Upper lobe of left lung (tissue), 4 donors: Measurements from ENCODE around the gene KIAA1217.

Experiments
- POLR2A ChIP-seq, 4 donors: fragments of 450-650 bp; IDR thresholded peaks; one replicate each; pipeline ENCODE4 v1.5.1; 2016 to 2017; ENCODE audit warnings: antibody characterized with exemption in 4 of 4, mild to moderate bottlenecking in 2 of 4
- TF ChIP-seq, protein P1 (sequence below), 6 experiments: fragments of 450-650 bp in 4 of 6; fragments of 200-600 bp in 2 of 6; sonication (generic) in 2 of 6; IDR thresholded peaks; one replicate each; pipeline ENCODE4 v1.5.1; 2016 to 2019; ENCODE audit warnings: antibody characterized with exemption in 6 of 6

DNA sequence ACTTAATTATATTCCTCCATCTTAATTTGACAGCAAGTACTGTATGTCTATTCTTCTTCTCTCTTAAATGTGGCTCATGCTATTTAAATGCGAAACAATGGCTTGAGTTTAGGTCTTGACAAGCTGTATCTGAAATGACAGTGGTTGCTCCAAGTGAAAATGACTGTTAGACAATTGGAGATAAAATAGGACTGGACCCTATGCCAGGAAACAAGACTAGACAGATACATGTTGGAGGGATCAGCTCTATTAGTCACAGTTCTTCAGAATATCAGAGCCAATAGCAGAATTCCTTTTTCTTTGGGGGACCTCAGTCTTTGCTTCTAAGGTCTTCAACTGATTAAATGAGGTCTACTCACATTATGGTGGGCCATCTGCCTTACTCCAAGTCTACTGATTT, 25.8 kb downstream of the KIAA1217 start:
- no peak for TF ChIP-seq POLR2A (IDR thresholded peaks at IDR 0.05)
- TF ChIP-seq, protein P1, sequence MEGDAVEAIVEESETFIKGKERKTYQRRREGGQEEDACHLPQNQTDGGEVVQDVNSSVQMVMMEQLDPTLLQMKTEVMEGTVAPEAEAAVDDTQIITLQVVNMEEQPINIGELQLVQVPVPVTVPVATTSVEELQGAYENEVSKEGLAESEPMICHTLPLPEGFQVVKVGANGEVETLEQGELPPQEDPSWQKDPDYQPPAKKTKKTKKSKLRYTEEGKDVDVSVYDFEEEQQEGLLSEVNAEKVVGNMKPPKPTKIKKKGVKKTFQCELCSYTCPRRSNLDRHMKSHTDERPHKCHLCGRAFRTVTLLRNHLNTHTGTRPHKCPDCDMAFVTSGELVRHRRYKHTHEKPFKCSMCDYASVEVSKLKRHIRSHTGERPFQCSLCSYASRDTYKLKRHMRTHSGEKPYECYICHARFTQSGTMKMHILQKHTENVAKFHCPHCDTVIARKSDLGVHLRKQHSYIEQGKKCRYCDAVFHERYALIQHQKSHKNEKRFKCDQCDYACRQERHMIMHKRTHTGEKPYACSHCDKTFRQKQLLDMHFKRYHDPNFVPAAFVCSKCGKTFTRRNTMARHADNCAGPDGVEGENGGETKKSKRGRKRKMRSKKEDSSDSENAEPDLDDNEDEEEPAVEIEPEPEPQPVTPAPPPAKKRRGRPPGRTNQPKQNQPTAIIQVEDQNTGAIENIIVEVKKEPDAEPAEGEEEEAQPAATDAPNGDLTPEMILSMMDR (IDR thresholded peaks at IDR 0.05) = no peak
